Activated CD4-positive, alpha-beta T cell treated with anti-CD3 and anti-CD28 coated beads, Interleukin-2, amount 50 U/mL, for 1 hour (primary cell): ENCODE measurements around the gene PTPN7.
"Not testable (repeated sequence)": the region's sequence is repeated elsewhere in the genome, so short reads cannot be mapped to it uniquely, and the experiment has no call there.

Experiments
- DNase-seq: peaks from one replicate; pipeline ENCODE4 v3.0.0-alpha.2; 2020

Gene PTPN7

GRCh38 chr1:202149566-202149965 is 10.8 kb downstream of the PTPN7 start:
- no peak for DNase-seq

GRCh38 chr1:202148391-202148790 is 12.0 kb downstream of the PTPN7 start:
- no peak for DNase-seq

GRCh38 chr1:202146993-202147392 is 13.4 kb downstream of the PTPN7 start:
- no peak for DNase-seq

- DNase-seq = no peak
Observed at GRCh38 chr1:202146279-202146678, 14.1 kb downstream of the PTPN7 start.

GRCh38 chr1:202145744-202146140 is 14.7 kb downstream of the PTPN7 start:
- DNase-seq = not testable (repeated sequence)

GRCh38 chr1:202145068-202145743 is 15.2 kb downstream of the PTPN7 start:
- DNase-seq = no peak

- DNase-seq = peak; percentile 68
Observed at GRCh38 chr1:202144402-202145067, 15.9 kb downstream of the PTPN7 start, which contains the start of gene ARL8A. TSS of gene ARL8A (minus strand) at chr1:202144737. CDS start at chr1:202144572, 165 bp downstream.

- DNase-seq = no peak
Observed at GRCh38 chr1:202143768-202144401, 16.5 kb downstream of the PTPN7 start.

- no peak for DNase-seq
Observed at GRCh38 chr1:202143011-202143767, 17.2 kb downstream of the PTPN7 start.

GRCh38 chr1:202141468-202141867 is 18.9 kb downstream of the PTPN7 start:
- not testable (repeated sequence) for DNase-seq

GRCh38 chr1:202140833-202141232 is 19.6 kb downstream of the PTPN7 start:
- DNase-seq = no peak

- DNase-seq = peak; percentile 47
Observed at GRCh38 chr1:202135221-202135721, 25.1 kb downstream of the PTPN7 start.

- no peak for DNase-seq
Observed at GRCh38 chr1:202134645-202135172, 25.7 kb downstream of the PTPN7 start.

- DNase-seq = no peak
Observed at GRCh38 chr1:202133989-202134388, 26.4 kb downstream of the PTPN7 start.

GRCh38 chr1:202133496-202133895 is 26.9 kb downstream of the PTPN7 start:
- DNase-seq = no peak

GRCh38 chr1:202133001-202133400 is 27.4 kb downstream of the PTPN7 start:
- no peak for DNase-seq

- no peak for DNase-seq
Observed at GRCh38 chr1:202131956-202132821, 28.2 kb downstream of the PTPN7 start.

- no peak for DNase-seq
Observed at GRCh38 chr1:202130816-202131522, 29.4 kb downstream of the PTPN7 start.

GRCh38 chr1:202130297-202130721 is 30.1 kb downstream of the PTPN7 start:
- no peak for DNase-seq

- DNase-seq = no peak
Observed at GRCh38 chr1:202129453-202130296, 30.7 kb downstream of the PTPN7 start.
